Activated gamma-delta T cell treated with Interleukin-2 at 50 U/mL for 16 hours (primary cell): ENCODE measurements around the gene UCP2.

Source experiments
- DNase-seq: peaks from one replicate; pipeline ENCODE4 v3.0.0-alpha.2; 2020

UCP2 gene

DNA sequence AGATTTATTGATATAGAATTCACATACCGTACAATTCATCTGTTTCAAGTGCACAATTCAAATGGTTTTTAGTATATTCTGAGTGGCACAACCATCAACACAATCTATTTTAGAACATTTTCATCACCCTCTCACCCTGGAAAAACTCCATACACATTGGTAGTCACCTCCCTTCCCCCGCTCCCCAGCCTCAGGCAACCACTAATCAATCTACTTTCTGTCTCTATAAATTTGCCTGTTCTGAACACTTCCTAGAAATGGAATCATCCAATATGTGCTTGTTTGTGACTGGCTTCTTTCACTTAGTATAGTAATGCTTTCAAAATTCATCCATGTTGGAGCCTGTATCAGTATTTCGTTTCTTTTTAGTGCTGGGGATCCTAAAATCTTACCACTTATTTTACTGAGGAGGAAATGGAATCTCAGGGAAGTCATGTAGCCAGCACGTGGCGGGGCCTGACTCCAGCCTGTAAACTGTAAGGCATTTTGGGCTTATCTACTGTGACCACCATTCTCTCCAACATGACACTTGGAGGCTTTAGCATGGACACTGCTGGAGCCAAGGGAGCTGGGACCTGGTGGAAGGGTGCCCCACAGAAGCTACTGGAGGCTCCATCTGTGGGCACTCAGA lies 27.1 kb upstream of the UCP2 start:
- no peak for DNase-seq

DNA sequence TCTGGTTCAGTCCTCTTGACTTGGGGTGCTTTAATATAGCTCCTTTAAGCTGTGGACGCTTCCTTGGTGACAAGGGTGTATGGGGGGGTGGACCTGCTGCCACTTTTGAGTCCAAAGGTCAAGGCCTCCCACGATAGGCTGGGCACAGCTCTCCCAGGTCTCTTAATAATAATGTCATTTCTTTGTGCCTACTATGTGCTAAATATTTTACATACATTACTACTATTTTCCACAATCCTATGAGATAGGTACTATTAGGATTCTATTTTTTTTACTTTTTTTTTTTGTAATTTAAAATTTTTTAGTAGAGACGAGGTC lies 26.5 kb upstream of the UCP2 start:
- no peak for DNase-seq

DNA sequence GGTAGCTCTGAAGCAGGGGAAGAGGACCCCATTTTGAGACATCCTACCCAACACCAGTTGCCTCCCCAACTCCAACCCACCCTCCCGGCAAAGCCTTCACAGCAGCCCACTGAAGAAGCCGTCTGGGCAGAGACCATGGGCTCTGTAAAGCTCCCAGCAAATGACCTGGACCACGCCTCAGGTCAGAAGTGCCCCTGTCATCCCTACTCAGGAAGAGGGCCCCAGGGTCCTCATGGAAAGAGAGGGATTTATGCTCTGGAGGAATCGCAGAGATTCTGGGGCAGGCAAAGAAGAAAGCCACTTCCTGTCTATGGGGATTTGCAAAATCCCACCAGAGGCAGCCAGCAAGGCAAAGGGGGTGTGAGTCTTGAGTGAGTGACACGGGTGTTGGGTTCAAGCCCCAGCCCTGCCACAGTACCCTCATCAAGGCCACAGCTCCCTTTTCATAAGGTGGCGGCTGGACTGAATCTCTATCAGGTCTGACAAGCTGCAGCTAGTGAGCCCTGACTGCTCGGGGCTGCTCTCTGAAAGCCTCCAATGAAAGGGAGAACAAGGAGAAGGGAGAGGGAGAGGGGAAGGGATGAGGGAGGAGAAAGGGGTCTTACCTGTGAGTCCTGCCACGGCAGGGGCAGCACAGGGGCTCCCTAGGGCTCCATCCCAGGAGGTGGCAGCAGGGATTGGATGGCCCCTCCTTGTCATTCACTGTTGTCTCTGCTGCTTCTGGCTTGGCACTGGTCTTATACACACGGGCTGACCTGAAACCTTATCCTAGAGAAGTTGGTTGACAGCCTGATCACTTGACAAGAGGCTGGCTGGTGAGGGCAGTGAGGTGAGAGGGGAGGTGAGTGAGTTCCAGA lies 26.0 kb upstream of the UCP2 start, which contains the start of gene UCP3:
Gene UCP3 (minus strand): TSS at position 713 of the 857 bp plus-strand sequence. CDS start 2,043 bp downstream, outside the sequence.
- no peak for DNase-seq

DNA sequence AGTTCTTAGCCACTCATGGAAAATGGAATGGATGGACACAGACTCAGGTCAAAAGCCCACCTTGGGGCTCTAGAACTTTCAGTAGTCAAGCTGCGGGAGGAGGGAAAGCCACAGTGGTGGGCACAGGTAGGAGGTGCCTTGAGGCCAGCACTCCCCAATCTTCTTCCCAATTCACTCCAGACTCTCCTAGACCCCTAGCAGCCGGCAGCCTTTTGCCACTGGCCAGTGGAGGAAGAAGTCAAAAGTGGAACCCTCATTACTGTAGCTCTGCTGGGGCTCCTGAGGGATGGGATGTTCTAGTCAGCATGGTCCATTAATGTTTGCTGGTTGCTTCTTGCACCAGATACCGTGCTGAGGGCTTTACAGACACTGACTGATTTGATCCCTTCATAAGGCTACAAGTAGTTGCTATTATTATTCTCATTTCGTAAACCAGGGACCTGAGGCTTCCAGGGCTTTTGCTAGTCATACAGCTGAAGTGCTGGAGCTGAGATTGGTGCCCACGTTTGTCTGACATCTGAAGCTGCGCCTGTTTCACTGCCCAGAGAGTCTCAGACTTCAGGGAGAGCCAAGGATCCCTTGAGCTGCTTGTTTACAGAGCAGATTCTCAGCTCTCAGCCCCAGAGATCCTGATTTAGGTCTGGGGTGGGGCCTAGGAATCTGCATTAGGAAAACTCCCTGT lies 25.2 kb upstream of the UCP2 start:
- no peak for DNase-seq

DNA sequence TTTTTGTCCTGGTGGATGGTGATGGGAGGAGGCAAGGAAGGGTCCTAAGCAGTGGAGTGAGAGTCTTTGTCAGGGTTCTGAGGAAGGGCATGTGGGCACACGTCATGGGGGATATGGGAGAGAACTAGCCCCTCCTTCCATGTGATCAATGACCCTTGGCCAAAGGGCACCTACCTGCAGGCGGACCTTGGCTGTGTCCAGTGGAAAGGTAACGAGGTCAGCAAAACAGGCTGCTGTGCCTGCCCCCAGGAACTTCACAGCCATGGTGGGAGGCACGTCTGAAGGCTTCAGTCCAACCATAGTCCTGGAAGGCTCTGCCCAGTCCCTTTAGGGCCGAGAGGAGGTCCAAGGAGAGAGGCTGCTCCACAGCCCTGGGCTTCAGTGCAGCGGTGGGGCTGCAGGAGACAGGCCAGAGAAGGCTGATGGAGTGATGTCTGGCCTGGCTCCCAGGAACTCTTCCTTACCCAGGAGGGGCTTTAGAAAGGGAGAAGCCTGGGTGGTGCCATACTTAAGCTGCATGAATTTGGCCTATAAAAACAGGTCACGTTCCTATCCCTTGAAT lies 24.2 kb upstream of the UCP2 start:
- DNase-seq: no peak

DNA sequence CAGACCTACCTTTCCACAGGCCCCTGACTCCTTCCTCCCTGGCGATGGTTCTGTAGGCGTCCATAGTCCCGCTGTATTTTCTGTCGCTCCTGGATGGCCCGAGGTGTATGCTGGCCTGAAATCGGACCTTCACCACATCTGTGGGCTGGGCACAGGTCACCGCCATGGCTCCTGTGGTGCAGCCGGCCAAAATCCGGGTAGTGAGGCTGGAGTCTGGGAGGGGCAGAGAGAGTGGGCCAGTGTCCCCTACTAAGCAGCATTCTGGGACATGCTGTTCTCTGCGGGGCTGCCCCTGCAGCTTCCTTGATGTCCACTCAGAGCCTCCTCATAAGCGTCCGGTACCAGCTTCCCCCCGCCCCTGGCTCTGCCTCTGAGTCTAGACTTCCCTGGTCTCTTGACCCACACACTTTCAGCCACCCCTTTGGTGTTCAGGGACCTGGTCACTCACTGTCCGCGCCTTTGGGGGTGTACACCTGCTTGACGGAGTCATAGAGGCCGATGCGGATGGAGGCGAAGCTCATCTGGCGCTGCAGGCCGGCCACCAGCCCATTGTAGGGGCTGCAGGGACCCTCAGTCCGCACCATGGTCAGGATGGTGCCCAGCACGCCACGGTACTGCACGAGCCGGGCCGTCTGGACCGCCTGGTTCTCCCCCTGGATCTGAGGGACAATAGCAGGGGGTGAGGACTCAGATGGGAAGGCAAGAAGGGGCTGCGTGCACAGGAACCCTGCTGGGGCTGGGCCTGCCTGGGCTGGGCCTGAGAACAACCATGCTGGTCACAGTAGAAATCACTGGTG lies 23.3 kb upstream of the UCP2 start:
- no peak for DNase-seq

DNA sequence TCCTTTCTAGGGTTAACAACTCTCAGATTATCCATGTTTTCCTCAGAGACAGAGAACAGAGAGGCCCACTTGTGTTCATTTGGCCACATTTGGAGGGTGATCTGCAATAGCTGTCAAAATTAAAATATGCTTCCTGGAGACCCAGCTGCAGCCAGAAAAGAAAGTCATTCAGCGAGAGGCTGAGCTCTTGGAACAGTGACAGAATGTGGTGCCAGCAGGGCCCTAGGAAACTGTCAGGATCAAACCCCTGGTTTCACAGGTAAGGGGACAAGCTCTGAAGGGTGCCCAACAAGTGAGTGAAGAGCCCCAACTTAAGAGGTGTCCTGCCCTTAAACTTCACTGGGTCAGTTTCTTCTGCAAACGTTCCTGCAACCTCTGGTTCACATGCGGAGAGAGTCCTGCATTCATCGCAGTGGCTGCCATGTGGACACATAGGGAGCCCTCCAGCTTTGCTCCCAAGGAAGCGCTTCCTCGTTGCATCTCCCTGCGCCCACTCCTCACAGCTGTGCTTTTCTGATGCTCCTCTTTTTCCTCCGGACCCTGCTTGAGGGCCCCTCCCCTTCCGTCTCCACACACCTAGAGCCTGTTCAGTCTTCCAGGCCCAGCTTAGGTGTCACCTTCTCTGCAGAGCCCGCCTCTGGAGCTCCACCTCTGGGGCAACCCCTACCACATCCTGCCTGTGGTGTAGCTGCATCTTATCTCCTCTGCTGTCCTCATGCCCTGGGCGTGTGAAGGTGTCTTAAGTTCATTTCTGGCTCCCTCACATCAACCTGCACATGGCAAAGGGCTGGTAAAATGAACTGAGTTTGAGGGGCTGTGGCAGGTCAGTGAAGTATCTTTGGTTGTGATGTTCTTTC lies 22.3 kb upstream of the UCP2 start:
- peak; percentile 86 for DNase-seq

DNA sequence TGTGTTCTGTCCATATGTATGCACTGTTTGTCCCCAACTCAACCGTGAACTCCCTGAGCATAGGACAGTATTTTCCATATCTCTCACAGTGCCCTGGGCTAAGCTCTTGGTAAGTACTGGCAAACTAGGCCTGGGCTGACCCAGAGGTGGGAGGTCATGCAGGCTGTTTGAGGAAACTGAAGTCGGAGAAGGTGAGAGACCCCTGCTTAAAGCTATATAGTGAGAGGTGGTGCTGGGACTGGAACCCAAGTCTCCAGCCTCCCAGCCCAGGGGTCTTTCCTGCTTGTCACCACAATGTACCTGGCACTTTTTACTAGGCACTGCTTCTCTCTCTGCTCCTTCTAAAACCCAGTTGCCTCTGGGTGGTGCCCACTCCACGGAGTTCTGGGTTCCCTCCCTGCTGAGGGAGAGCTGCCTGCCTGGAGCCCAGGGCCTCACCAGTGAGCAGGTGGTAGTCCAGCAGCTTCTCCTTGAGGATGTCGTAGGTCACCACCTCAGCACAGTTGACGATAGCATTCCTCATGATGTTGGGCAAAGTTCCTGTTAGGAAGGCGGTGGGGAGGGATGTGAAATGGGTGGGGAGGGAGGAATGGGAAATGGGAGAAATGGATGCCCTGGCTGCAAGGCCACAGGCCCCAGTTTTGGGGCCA lies 21.5 kb upstream of the UCP2 start:
- no peak for DNase-seq

DNA sequence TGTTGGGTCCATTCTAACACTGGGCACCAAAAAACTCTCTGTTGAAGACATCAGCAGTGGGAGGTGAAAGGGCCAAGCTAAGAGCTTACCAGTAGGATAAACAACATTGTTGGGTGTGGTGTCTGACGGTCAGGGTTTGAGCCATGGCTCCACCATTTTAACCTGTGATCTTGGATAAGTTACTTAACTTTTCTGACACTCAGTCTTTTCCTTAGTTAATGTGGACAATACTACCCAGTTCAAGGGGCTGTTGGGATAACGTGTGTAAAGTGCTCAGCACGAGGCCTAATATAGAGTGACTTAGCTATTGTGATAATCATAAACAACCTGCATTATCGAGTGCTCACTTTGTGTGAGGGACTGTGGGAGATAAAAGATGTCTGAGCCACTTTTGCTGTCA lies 20.2 kb upstream of the UCP2 start:
- DNase-seq: no peak

DNA sequence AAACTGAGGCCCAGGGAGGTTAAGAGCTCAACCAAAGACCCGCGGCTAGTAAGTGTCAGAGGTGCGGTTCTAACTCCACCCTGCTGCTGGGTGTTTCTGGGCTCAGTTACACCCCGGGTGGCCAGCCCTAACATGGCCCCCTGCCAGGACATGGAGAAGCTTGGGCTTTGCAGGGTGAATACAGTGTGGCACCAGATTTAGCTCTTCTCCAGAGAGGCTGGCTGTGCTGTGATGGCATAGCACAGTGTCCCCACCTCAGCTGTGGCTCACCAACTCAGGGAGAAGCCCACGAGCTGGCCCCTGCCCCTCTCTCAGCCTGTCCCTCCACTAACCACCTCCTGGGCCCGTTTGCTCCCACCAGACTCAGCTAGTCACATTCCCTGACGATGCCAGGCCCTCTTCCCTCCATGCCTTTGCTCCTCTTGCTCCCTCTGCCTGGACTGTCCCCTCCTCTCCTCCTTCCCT lies 19.2 kb upstream of the UCP2 start:
- no peak for DNase-seq

DNA sequence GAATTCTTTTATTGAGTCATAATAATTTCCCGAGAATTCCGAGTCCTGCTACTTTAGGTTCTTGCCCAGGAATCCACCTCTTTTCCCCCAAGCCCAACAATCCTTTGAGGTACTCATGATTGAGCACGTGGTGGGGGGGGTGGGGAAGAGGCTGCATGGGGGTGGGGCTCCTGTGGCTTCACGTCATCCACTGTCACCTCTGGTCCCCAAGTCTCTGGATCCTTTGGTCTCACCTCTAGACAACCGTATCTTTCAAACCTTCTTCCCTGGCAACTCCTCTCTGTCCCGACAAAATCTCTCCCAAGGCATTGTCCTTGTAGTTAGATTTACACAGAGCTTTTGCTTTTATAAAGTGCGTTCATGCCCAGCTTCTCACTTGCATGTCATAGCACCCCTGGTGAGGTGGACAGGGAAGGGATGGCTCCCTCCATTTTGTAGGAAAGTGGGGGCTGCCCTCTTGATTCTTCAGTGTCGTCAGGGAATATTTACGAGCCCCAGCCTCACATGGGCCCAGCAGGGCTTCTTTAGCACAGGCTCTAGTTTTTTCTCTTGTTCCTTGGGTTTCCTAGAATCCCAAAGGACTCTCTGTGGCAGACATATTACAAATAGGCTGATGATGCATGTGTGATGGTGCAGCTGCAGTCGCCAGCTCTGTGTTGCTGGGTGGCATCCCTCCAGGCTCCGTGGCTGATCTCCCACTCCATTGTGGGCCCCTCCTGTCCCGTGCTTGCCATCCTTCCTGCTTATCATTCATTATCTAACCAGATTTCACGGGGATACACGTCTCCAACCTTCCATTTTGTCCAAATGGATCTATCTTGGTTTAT lies 17.9 kb upstream of the UCP2 start:
- DNase-seq: no peak

DNA sequence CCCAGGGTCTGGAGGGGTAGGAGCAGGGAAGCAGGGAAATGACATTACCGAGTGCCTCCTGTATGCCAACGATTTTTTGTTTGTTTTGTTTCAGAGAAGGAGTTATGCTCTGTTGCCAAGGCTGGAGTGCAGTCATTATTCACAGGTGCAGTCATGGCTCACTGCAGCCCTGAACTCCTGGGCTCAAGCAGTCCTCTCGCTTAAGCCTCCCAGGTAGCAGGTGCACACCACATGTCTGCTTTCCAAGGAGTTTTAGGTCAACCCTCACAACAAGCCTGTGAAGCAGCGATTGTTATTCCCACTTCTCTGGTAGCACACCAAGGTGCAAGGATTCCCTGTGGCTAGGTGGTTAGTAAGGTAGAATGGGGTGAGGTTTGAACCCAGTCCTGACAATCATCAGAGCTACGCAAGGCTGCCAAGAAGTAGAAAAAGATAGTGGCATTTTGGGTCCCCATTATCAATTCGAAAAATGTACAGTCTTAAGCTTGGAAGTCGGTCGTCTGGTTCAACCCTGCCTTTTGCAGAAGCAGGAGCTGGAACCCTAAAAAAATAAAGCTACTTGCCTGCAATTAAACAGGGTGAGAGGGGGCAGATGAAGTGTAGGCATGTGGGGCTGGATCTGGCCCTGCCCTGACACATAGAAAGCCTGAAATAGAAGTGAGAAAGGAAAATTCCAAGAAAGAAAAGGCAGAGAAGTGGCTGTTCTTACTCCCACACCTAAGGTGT lies 17.1 kb upstream of the UCP2 start:
- DNase-seq: no peak

DNA sequence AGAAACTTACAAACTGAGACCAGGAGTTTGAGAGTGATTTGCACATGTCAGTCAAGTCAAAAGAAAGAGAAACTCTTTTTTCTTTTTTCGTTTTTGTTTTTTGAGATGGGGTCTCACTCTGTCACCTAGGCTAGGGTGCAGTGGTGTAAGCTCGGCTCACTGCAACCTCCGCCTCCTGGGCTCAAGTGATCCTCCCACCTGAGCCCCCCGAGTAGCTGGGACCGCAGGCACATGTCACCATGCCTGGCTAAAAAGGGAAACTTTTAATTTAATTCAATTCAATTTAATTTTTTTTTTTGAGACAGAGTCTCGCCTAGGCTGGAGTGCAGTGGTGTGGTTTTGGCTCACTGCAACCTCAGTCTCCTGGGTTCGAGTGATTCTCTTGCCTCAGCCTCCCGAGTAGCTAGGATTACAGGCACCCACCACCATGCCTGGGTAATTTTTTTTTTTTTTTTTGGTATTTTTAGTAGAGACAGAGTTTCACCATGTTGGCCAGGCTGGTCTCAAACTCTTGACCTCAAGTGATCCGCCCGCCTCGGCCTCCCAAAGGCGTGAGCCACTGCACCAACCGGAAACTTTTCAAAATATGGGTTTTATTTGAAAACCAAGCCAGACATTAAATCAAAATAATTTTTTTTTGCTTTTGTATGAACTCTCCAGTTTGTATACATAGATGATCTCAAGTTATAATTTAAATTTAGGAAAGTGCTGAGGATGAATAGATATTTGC lies 16.4 kb upstream of the UCP2 start:
- DNase-seq: no peak

DNA sequence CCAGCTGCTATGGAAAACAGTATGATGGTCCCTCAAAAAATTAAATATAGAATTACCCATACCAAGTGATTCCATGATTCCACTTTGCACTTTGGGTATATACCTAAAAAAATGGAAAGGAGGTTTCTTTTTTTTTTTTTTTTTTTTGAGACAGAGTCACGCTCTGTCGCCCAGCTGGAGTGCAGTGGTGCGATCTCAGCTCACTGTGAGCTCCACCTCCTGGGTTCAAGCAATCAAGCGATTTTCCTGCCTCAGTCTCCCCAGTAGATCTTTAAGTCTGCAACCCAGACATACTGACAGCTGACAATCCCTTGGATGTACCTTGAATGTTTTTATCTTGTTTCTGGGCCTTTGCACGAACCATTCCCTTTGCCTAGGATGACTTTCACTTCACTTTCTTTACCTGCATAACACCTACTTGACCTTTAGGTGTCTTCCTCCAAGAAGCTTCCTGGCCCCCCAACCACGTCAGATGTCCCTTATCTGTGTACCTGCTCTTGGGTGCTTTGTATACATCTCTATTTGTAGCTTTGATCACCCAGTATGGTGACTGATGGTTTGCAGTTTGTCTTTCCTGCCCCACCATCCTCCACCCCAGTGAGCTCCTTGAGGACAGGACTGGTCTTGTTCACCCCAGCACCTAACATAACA lies 14.6 kb upstream of the UCP2 start:
- DNase-seq: no peak

DNA sequence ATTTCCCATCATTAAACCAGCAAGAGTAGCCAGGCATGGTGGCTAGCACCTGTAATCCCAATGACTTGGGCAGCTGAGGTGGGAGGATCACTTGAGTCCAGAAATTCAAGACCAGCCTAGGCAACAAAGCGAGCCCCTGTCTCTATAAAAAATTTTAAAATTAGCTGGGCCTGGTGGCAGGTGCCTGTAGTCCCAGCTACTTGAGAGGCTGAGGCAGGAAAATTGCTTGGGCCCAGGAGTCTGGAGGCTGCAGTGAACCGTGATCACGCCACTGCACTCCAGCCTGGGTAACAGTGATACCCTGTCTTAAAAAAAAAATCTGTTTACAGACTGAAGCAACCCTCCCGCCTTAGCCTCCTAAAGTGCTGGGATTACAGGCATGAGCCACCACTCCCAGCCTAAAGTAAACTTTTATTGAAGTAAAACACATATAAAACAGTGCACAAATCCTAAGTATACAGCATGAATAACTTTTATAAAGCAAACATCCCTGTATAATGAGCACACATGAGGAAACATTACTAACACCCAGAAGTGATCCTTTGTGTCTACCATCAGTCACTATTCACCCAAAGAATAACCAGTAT lies 13.6 kb upstream of the UCP2 start:
- DNase-seq: no peak

DNA sequence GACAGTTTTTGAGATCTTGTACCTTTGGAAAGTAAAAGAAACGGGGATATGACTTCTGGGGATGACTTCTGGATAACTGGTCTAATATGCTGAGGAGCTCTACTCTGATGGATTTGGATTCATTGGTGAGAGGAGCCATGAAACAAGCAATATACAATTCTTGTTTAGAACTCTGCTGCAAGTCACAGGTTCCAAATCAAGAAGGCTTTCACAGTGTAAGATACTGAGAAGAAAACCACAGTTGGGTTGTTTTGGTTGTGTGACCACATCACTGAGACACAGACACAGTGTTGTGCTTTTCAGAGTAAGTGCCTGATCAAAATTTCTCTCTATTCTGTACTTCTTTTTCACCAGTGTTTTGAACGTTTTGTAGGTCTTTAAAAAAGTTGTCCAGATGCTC lies 13.1 kb upstream of the UCP2 start:
- no peak for DNase-seq

DNA sequence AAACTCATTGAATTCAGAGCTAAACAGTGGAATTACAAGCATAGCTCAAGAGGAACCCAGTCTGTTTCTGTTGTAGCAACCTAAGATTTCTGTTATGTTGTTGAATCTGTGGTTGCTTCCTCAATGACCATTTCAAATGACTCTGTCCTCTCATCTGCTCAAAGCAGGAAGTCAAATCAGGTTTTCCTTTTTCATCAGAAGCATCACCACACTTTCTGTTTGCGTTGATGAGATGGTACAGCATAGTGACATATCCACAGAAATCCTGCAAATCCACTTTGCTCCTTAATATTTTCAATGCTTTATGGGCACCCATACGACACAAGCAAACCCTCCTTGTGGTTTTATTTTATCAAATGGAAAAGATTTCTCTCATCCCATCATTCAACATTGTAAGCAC lies 12.6 kb upstream of the UCP2 start:
- DNase-seq: no peak

DNA sequence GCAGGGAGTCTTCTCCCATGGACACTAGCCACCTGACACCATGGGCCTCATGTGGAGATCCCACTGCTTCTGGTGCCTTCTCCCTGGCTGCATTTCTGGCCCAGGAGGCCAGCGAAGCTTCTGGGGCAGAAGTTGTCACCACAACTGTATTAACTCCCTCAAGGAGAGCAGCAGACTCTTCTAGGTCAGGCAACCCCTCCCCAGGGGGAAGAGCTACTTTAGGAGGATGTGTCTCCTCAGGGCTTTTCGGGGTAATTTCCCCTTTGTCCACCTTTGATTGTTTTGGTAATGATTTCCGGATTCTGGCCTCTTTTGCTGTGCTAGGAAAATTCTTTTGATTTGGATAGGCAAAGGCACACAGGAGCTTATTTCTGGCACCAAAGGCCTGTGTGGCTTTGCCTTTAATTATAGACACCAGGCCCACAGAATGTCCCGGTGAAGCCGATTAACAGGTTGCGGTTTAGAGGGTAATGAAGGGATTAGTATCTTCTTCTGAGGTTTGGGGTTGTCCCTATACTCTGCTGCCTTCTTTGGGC lies 8.9 kb upstream of the UCP2 start:
- no peak for DNase-seq
